Osteoblast (primary cell): Measurements from ENCODE around the gene IL17F. TPM values are rescaled to one million over a fixed set of nuclear protein-coding genes. Genes with fewer than 3 reads are reported as not detected.

Experiments
- DNase-seq: peaks from one replicate; pipeline ENCODE4 v3.0.0; 2011; ENCODE audit warnings: low spot score, mixed read lengths; ENCODE audit not compliant: insufficient read length; ENCODE audit errors: missing footprints
- H2AFZ ChIP-seq: 2 replicates; pipeline ENCODE4 v1.6.0; 2011; ENCODE audit warnings: mild to moderate bottlenecking, low read length
- H3K27ac ChIP-seq: 2 replicates; pipeline ENCODE4 v1.5.1; 2011; ENCODE audit warnings: mild to moderate bottlenecking, low read depth, low read length, moderate library complexity
- H3K27me3 ChIP-seq: 2 replicates; pipeline ENCODE4 v1.6.0; 2012; ENCODE audit warnings: mild to moderate bottlenecking, control low read depth, inconsistent platforms, low read length, moderate library complexity; ENCODE audit not compliant: insufficient read depth
- H3K36me3 ChIP-seq: 2 replicates; pipeline ENCODE4 v1.5.1; 2011; ENCODE audit warnings: mild to moderate bottlenecking, low read length, control low read depth, moderate library complexity; ENCODE audit not compliant: insufficient read depth
- H3K4me1 ChIP-seq: 2 replicates; pipeline ENCODE4 v1.5.1; 2011; ENCODE audit warnings: mild to moderate bottlenecking, low read length, control low read depth, moderate library complexity; ENCODE audit not compliant: insufficient read depth
- H3K4me2 ChIP-seq: 2 replicates; pipeline ENCODE4 v1.6.0; 2011; ENCODE audit warnings: mild to moderate bottlenecking, low read length; ENCODE audit not compliant: insufficient read depth
- H3K4me3 ChIP-seq: fragments of 200-600 bp; sonication (generic); 3 replicates; pipeline ENCODE4 v1.5.1; 2012; ENCODE audit warnings: mild to moderate bottlenecking, low read length, inconsistent platforms; ENCODE audit not compliant: insufficient read depth
- H3K79me2 ChIP-seq: 2 replicates; pipeline ENCODE4 v1.6.0; 2012; ENCODE audit warnings: mild to moderate bottlenecking, low read length, control low read depth, inconsistent platforms; ENCODE audit not compliant: insufficient read depth
- H3K9me3 ChIP-seq: 2 replicates; pipeline ENCODE4 v1.5.1; 2011; ENCODE audit warnings: low read depth, low read length, control low read depth
- H4K20me1 ChIP-seq: 2 replicates; pipeline ENCODE4 v1.6.0; 2012; ENCODE audit warnings: mild to moderate bottlenecking, low read length, control low read depth; ENCODE audit not compliant: insufficient read depth
- total RNA-seq: library from RNA; depleted of rRNA; stranded (reverse); fragments of >200 nt; gene quantifications from 2 replicates; pipeline ENCODE4 v1.2.3, GENCODE V29; 2012
- TF ChIP-seq, protein P1 (sequence below): IDR thresholded peaks from 2 replicates; pipeline ENCODE4 v1.5.1; 2011; ENCODE audit warnings: mild to moderate bottlenecking, low read depth, low read length, moderate library complexity; ENCODE audit errors: extremely low read depth

The IL17F gene
- total RNA-seq, 1 donor = not detected

DNA sequence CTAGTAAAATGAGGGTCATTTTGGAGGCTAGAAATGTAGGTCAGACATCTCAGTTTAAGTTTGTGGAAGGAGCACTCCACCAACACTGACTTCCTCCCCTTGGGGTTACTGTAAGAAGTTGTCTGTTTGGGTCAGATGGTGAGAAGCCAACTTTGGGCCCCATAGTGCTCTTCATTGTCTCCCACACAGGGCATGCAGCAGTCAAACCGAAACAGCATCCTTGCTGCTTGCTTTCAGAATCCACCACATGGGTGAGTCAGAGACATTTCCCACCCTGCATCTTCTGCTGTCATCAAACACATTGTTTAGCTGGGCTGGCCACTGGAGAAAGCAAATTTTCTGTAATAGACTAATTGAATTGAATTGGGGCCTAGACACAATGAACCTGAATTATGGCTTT is 16.8 kb downstream of the IL17F start:
- TF ChIP-seq, protein P1, sequence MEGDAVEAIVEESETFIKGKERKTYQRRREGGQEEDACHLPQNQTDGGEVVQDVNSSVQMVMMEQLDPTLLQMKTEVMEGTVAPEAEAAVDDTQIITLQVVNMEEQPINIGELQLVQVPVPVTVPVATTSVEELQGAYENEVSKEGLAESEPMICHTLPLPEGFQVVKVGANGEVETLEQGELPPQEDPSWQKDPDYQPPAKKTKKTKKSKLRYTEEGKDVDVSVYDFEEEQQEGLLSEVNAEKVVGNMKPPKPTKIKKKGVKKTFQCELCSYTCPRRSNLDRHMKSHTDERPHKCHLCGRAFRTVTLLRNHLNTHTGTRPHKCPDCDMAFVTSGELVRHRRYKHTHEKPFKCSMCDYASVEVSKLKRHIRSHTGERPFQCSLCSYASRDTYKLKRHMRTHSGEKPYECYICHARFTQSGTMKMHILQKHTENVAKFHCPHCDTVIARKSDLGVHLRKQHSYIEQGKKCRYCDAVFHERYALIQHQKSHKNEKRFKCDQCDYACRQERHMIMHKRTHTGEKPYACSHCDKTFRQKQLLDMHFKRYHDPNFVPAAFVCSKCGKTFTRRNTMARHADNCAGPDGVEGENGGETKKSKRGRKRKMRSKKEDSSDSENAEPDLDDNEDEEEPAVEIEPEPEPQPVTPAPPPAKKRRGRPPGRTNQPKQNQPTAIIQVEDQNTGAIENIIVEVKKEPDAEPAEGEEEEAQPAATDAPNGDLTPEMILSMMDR = no peak
- Histone ChIP-seq H3K4me1 (no peaks in the 10 kb centered on the region), H3K36me3 (no peaks in the 10 kb centered on the region)

DNA sequence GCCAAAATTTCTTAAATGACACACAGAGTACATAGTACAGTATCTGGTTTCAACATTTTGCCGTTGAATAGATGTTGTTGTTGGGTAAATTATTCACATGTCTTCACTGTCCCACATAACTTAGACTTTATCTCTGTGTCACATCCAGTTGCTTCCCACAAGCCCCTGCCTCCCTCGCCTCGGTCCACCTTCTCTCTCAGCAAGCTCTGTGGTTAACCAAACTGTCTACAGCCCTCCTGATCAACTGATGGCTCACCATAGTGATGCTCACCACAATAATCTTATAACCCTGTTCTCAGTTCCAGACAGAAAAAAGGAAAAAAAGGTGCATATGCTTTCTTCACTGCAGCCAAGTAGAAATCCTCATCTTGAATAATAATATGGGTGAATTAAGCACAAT is 23.0 kb downstream of the IL17F start:
- H3K27ac ChIP-seq = no peak overlapping the region
- no peak overlapping the region for H3K4me3 ChIP-seq
- H3K9me3 ChIP-seq = no peaks in the 10 kb centered on the region
- no peak for DNase-seq
- H3K4me2 ChIP-seq = no peak overlapping the region
- no peaks in the 10 kb centered on the region for H3K27me3 ChIP-seq
- no peaks in the 10 kb centered on the region for H3K4me1 ChIP-seq
- no peaks in the 10 kb centered on the region for H4K20me1 ChIP-seq
- H2AFZ ChIP-seq = no peak overlapping the region
- H3K36me3 ChIP-seq = no peaks in the 10 kb centered on the region
- H3K79me2 ChIP-seq = no peaks in the 10 kb centered on the region
- TF ChIP-seq, protein P1 = no peak

More for the DNA sequence above, 16.8 kb downstream of the IL17F start:
- Histone ChIP-seq H2AFZ (no peak overlapping the region), H3K4me3 (no peak overlapping the region), H3K79me2 (no peaks in the 10 kb centered on the region), H3K27ac (no peak overlapping the region), H3K4me2 (no peak overlapping the region), H4K20me1 (no peaks in the 10 kb centered on the region), H3K9me3 (no peaks in the 10 kb centered on the region), H3K27me3 (peaks cover 12% of the 10 kb centered on the region)
- DNase-seq = no peak

DNA sequence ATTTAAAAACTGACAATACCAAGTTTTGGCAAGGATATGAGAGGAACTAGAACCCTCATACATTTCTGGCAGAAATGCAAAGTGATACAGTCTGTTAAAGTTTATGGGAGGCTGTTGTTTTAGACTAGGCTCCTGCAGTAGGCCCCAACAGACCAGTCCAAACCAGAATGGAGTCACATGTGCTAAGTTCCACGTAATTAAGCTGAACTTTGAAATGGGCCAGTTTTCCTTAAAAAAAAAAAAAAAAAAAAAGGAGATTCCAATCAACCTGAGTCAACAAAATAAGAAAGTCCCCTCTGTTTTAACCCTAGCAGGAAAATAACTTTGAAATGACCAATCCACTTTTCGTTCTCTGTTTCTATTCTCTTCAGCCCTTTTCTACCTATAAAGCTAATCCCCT is 26.5 kb downstream of the IL17F start:
- H2AFZ ChIP-seq = no peak overlapping the region
- TF ChIP-seq, protein P1 = no peak
- H3K27me3 ChIP-seq = no peaks in the 10 kb centered on the region
- H3K9me3 ChIP-seq = no peaks in the 10 kb centered on the region
- H3K36me3 ChIP-seq = no peaks in the 10 kb centered on the region
- H3K4me3 ChIP-seq = no peak overlapping the region
- H3K27ac ChIP-seq = no peak overlapping the region
- no peaks in the 10 kb centered on the region for H4K20me1 ChIP-seq
- no peaks in the 10 kb centered on the region for H3K4me1 ChIP-seq
- no peak for DNase-seq
- no peaks in the 10 kb centered on the region for H3K79me2 ChIP-seq
- H3K4me2 ChIP-seq = no peak overlapping the region

DNA sequence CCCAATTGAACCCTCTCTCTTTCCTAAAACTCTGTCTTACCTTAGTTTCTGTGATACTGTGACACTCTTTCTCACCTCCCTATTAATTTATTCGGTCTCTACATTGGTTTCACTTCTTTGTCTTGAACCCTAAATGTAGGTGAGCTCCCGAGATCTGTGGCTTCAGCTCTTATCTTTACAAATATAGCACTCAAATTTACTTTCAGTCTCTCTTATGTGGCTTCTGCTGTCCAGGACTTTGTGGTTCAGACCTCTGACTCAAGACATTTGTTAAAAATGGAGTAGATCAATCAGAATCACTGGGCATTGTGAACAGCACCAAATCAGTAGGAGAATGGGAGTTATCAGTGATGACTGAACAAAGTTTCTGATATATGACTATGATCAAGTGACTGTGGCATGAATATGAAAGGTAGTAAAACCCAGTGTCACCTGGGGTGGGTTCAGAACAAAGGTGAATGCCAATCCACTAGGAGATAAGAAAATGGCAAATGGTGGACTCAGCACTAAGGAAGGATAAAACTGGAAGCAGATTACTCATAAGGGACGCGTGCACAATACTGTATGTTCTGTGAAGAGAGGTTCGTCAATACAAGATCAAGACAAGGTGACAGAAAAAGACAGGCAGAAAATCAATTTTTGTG is 27.2 kb downstream of the IL17F start:
- Histone ChIP-seq H3K9me3 (no peaks in the 10 kb centered on the region), H3K36me3 (no peaks in the 10 kb centered on the region), H2AFZ (no peak overlapping the region), H3K27ac (no peak overlapping the region), H3K27me3 (no peaks in the 10 kb centered on the region), H4K20me1 (no peaks in the 10 kb centered on the region), H3K4me2 (no peak overlapping the region), H3K4me3 (no peak overlapping the region), H3K4me1 (no peaks in the 10 kb centered on the region), H3K79me2 (no peaks in the 10 kb centered on the region)
- no peak for DNase-seq
- TF ChIP-seq, protein P1 = no peak
